C4-2B (cell line): ENCODE results near the gene FCMR.

Experiments used
- CTCF ChIP-seq: fragments of 450-650 bp; conservative IDR thresholded peaks from 2 replicates; pipeline ENCODE4 v1.5.1; 2017; ENCODE audit warnings: mild to moderate bottlenecking
- ZFX ChIP-seq: fragments of 450-650 bp; IDR thresholded peaks from 2 replicates; pipeline ENCODE4 v1.6.1; 2017

- TF ChIP-seq CTCF (no peak), ZFX (no peak)
Observed at GRCh38 chr1:206916000-206916709, 5.6 kb downstream of the FCMR start.
